Subcutaneous adipose tissue (tissue), 4 donors: ENCODE data around the gene TPO. TPM values are rescaled to one million over a fixed set of nuclear protein-coding genes. Genes with fewer than 3 reads are reported as not detected.

ENCODE experiments used
- CTCF ChIP-seq: fragments of 450-650 bp; IDR thresholded peaks from one replicate; pipeline ENCODE4 v1.5.1; 2016; ENCODE audit warnings: low read depth, mild to moderate bottlenecking, control low read depth, antibody characterized with exemption, moderate library complexity
- total RNA-seq, 4 donors: library from RNA; depleted of rRNA; stranded (reverse); fragments of >200 nt; gene quantifications; one replicate each; pipeline ENCODE4 v1.1.0, GENCODE V29; 2016

Gene TPO
- total RNA-seq, 4 donors from 2014 or later: 5.9 to 22.2 (median 15.4) TPM

- TF ChIP-seq CTCF: no peak
Observed at GRCh38 chr2:1486670-1487069, 73.4 kb downstream of the TPO start.

DNA sequence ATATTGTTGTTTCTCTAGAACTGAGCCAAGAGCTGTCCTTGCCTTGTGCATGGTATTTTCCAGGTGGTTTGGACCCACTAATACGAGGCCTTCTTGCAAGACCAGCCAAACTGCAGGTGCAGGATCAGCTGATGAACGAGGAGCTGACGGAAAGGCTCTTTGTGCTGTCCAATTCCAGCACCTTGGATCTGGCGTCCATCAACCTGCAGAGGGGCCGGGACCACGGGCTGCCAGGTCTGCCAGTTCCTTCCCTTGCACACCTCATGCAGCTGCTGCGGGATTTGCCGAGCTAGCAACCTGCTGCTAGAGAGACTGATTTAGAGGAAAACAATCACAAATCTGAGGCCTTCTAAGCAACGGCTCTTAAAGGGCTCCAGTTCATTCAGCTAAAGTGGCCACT is 74.5 kb downstream of the TPO start:
- no peak for TF ChIP-seq CTCF

DNA sequence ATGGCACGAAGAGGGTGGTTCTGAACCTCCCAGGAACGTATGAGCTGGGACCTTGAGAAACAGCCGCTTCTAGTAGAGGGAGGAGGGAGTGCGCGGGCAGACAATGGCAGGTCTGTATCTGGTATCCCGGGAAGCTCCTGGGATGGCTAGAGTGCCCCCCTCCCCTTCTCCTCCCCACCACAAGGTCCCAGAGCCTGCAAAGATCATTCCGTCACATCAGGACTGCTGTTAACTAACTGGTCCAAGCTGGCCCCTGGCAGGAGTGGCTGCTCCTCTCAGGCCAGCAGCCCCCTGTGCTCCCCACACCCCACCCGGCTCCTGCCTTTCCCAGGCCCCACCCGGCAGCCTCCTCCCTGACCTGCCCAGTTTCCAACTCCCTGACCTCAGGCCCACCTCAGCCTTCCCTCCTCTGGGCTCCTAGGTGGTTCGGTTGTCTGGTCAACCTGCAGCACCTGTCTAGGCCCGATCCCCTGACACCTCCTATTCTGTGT is 75.0 kb downstream of the TPO start:
- TF ChIP-seq CTCF: no peak

GRCh38 chr2:1488851-1489250 is 75.6 kb downstream of the TPO start:
- no peak for TF ChIP-seq CTCF

- no peak for TF ChIP-seq CTCF
Observed at GRCh38 chr2:1489486-1489885, 76.2 kb downstream of the TPO start.

- no peak for TF ChIP-seq CTCF
Observed at GRCh38 chr2:1491751-1492150, 78.5 kb downstream of the TPO start.

GRCh38 chr2:1492711-1493430 is 79.6 kb downstream of the TPO start:
- TF ChIP-seq CTCF: no peak
